DMS153 (cell line): ENCODE results near the gene KSR1.
"Not testable (repeated sequence)": the region's sequence is repeated elsewhere in the genome, so short reads cannot be mapped to it uniquely, and the experiment has no call there.

Experiments
- DNase-seq: peaks from one replicate; lab custom pipeline; 2025; lab: John Stamatoyannopoulos, UW

KSR1 gene

GRCh38 chr17:27455236-27455913 lies 873 bp upstream of the KSR1 start:
- no peak for DNase-seq

- no peak for DNase-seq
Measured at GRCh38 chr17:27456681-27457359, 572 bp downstream of the KSR1 start.

- DNase-seq = no peak
Measured at GRCh38 chr17:27457360-27457715, 1.1 kb downstream of the KSR1 start.

GRCh38 chr17:27457731-27458523 lies 1.7 kb downstream of the KSR1 start:
- DNase-seq = no peak

GRCh38 chr17:27458524-27458908 lies 2.3 kb downstream of the KSR1 start:
- DNase-seq = no peak

GRCh38 chr17:27459433-27459832 lies 3.2 kb downstream of the KSR1 start:
- no peak for DNase-seq

GRCh38 chr17:27460196-27460725 lies 4.0 kb downstream of the KSR1 start:
- no peak for DNase-seq

- no peak for DNase-seq
Measured at GRCh38 chr17:27461192-27461859, 5.1 kb downstream of the KSR1 start.

GRCh38 chr17:27462149-27462548 lies 5.9 kb downstream of the KSR1 start:
- DNase-seq = no peak

- DNase-seq = no peak
Measured at GRCh38 chr17:27462714-27463113, 6.5 kb downstream of the KSR1 start.

GRCh38 chr17:27463235-27463677 lies 7.0 kb downstream of the KSR1 start:
- no peak for DNase-seq

- not testable (repeated sequence) for DNase-seq
Measured at GRCh38 chr17:27464019-27464418, 7.8 kb downstream of the KSR1 start.

- DNase-seq = no peak
Measured at GRCh38 chr17:27464431-27464830, 8.2 kb downstream of the KSR1 start.

- not testable (repeated sequence) for DNase-seq
Measured at GRCh38 chr17:27465875-27466274, 9.6 kb downstream of the KSR1 start.

GRCh38 chr17:27466376-27466742 lies 10.1 kb downstream of the KSR1 start:
- DNase-seq = no peak

GRCh38 chr17:27466743-27467375 lies 10.6 kb downstream of the KSR1 start:
- no peak for DNase-seq

- no peak for DNase-seq
Measured at GRCh38 chr17:27469256-27469655, 13.0 kb downstream of the KSR1 start.

- no peak for DNase-seq
Measured at GRCh38 chr17:27471321-27472269, 15.3 kb downstream of the KSR1 start.

- peak; percentile 34 for DNase-seq
Measured at GRCh38 chr17:27473190-27473747, 17.0 kb downstream of the KSR1 start.
